Testis (tissue), 2 donors: ENCODE data around the gene PLEKHG5.

Source experiments
- CTCF ChIP-seq, 3 experiments: fragments of 450-650 bp in 2 of 3; fragments of 200-600 bp in 1 of 3; sonication (generic) in 1 of 3; IDR thresholded peaks; one replicate each; pipeline ENCODE4 v1.5.1; 2016 to 2019; ENCODE audit warnings: antibody characterized with exemption in 3 of 3, mild to moderate bottlenecking in 2 of 3, moderate library complexity in 1 of 3
- POLR2A ChIP-seq: fragments of 450-650 bp; IDR thresholded peaks from one replicate; pipeline ENCODE4 v1.6.1; 2017; ENCODE audit warnings: antibody characterized with exemption, mild to moderate bottlenecking, moderate library complexity

GRCh38 chr1:6481820-6482219 is 9.6 kb downstream of the PLEKHG5 start:
- no peak for TF ChIP-seq POLR2A
- no peak for TF ChIP-seq CTCF (IDR thresholded peaks at IDR 0.05)
